GM18907 (cell line): Measurements from ENCODE around the gene GTF3C4.

Source experiments
- ATAC-seq: cut with Tn5 transposase; IDR thresholded peaks from one replicate; pipeline ENCODE4 v1.9.1; 2021; ENCODE audit warnings: mild to moderate bottlenecking, moderate library complexity; ENCODE audit not compliant: unreplicated experiment

The GTF3C4 gene

GRCh38 chr9:132729235-132729890 is 59.1 kb downstream of the GTF3C4 start:
- no peak for ATAC-seq

- no peak for ATAC-seq
Measured at GRCh38 chr9:132730054-132731033, 60.1 kb downstream of the GTF3C4 start.

GRCh38 chr9:132731230-132731629 is 61.0 kb downstream of the GTF3C4 start:
- no peak for ATAC-seq

GRCh38 chr9:132732326-132733259 is 62.3 kb downstream of the GTF3C4 start:
- no peak for ATAC-seq

- no peak for ATAC-seq
Measured at GRCh38 chr9:132733260-132733815, 63.1 kb downstream of the GTF3C4 start.

GRCh38 chr9:132739710-132740310 is 69.5 kb downstream of the GTF3C4 start:
- ATAC-seq, result no peak

GRCh38 chr9:132740526-132741309 is 70.5 kb downstream of the GTF3C4 start:
- no peak for ATAC-seq

- ATAC-seq, result no peak
Measured at GRCh38 chr9:132742821-132743311, 72.6 kb downstream of the GTF3C4 start.

GRCh38 chr9:132743931-132744479 is 73.7 kb downstream of the GTF3C4 start:
- no peak for ATAC-seq
